NT2/D1 (cell line): ENCODE data around the gene ARL16.

Experiments
- DNase-seq: peaks from one replicate; pipeline ENCODE4 v3.0.0-alpha.2; 2011; ENCODE audit warnings: low read depth, low spot score
- H3K27me3 ChIP-seq: 2 replicates; pipeline ENCODE4 v1.6.0; 2011; ENCODE audit warnings: mild to moderate bottlenecking; ENCODE audit not compliant: insufficient read length, insufficient read depth
- H3K36me3 ChIP-seq: 2 replicates; pipeline ENCODE4 v1.6.1; 2011; ENCODE audit warnings: mild to moderate bottlenecking, low read length, mixed read lengths; ENCODE audit not compliant: insufficient read depth, insufficient read length
- H3K4me1 ChIP-seq: 2 replicates; pipeline ENCODE4 v1.5.1; 2011; ENCODE audit not compliant: insufficient read depth, insufficient read length
- H3K4me3 ChIP-seq: 2 replicates; pipeline ENCODE4 v1.5.1; 2011; ENCODE audit warnings: low read depth; ENCODE audit not compliant: insufficient read length
- H3K9ac ChIP-seq: 2 replicates; pipeline ENCODE4 v1.6.0; 2011; ENCODE audit warnings: low read depth; ENCODE audit not compliant: insufficient read length
- H3K9me3 ChIP-seq: 2 replicates; pipeline ENCODE4 v1.5.1; 2011; ENCODE audit warnings: mild to moderate bottlenecking, low read length; ENCODE audit not compliant: insufficient read depth
- SUZ12 ChIP-seq: IDR thresholded peaks from 2 replicates; pipeline ENCODE4 v1.6.1; 2011; ENCODE audit not compliant: insufficient read length, insufficient read depth; ENCODE audit errors: extremely low read depth
- YY1 ChIP-seq: IDR thresholded peaks from 2 replicates; pipeline ENCODE4 v1.6.1; 2011; ENCODE audit not compliant: insufficient read length, insufficient read depth
- ZNF274 ChIP-seq: IDR thresholded peaks from 2 replicates; pipeline ENCODE4 v1.6.1; 2011; ENCODE audit warnings: mild to moderate bottlenecking, low read depth, low read length

ARL16 gene

DNA sequence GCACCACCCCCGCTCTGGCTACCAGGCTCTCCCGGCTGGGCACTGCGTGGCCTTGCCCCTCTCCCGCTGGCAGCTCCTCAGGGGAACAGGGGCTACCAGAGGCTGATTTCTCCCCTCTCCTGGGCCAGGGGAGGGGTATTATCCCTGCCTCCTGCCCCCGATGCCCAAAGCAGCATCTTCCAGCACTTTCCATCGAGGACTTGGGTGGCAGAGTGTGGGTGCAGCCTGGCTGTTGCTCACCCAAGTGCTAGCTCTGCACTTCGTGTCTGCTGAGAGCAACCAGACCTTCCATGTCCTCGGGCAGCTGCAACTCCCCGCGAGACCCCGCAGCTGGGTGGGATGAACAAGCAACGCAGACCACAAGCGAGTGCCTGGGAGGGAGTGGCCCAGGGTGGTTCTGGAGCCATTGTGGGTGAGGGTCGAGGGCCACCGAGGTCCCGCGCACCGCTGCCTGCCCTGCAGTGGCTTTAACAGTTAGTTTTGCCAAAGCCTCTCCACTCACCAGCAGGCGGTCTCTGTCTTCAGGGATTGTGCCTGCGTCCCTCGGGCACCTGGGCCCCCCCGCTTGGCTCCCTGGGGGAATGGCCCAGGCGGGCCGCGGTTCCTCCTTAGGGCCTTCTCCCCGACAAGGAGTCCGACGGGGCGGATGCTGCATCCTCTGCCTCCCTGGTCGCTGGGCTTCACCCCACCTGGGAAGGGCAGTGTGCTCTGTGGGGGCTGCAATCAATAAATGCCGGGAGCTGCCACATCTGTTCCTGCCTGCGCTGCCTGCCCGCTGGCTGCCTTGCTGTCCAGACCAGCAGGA is 36.9 kb upstream of the ARL16 start:
- H3K4me3 ChIP-seq = no peak overlapping the region
- no peak overlapping the region for H3K9ac ChIP-seq
- peaks cover 27% of the 10 kb centered on the region for H3K36me3 ChIP-seq
- no peaks in the 10 kb centered on the region for H3K27me3 ChIP-seq
- no peaks in the 10 kb centered on the region for H3K9me3 ChIP-seq
- no peak for DNase-seq
- TF ChIP-seq YY1 (no peak), SUZ12 (no peak), ZNF274 (no peak)
- peaks cover 8% of the 10 kb centered on the region for H3K4me1 ChIP-seq

DNA sequence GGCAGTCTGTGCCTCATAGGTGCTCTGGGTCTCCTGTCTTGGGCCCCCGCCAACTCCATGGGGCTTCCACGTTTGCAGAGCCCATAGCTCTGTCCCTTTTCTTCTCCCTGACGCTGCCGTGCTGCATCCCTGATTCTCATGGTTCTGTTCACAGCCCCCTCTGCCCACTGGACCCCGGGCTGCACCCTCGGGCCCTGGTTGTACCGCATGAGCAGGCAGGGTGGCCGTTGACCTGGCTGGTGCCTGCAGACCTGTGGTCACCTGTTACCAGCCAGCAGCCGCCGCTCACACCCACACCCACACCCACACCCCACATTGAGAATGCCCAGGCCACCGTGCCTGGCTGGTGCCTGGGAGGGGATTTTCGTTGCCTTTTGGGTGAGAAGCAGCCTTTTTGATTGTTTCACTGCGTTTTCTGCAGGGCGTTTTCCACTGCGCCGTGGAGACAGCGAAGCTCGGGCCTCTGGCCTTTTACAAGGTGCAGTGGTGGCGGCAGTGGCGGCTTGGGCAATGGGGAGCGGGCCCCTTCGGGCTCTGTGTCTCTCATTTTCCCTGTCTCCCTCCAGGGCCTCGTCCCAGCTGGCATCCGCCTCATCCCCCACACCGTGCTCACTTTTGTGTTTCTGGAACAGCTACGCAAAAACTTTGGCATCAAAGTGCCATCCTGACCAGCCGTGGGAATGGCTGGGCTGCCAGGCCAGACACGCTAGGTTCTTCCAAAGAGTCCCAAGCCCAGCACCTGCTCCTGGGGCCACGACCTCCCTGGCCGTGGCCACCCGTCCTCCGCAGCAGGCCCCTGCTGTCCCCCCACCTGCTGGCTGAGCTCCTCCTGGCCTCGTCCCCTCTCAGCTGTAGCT is 36.0 kb upstream of the ARL16 start:
- no peak overlapping the region for H3K9ac ChIP-seq
- no peaks in the 10 kb centered on the region for H3K27me3 ChIP-seq
- no peak for DNase-seq
- peaks cover 9% of the 10 kb centered on the region for H3K4me1 ChIP-seq
- H3K9me3 ChIP-seq = no peaks in the 10 kb centered on the region
- TF ChIP-seq YY1 (no peak), SUZ12 (no peak), ZNF274 (no peak)
- no peak overlapping the region for H3K4me3 ChIP-seq
- peaks cover 33% of the 10 kb centered on the region for H3K36me3 ChIP-seq

DNA sequence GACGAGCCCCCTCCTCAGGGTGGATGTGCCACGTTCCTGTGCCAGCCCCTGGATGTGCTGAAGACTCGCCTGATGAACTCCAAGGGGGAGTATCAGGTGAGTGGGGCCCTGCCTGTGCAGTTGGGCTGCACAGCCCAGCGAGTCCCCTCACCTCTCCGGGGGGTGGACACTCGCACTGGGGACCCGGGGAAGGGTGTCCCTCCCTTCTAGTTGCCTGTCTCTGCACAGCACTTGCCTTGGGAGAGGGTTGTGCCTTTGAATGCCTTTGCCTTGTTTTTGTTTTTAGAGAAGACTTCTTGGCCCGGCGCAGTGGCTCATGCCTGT is 34.1 kb upstream of the ARL16 start:
- TF ChIP-seq YY1 (no peak), SUZ12 (no peak), ZNF274 (no peak)
- H3K36me3 ChIP-seq = peaks cover 39% of the 10 kb centered on the region
- H3K9me3 ChIP-seq = no peaks in the 10 kb centered on the region
- no peak overlapping the region for H3K4me3 ChIP-seq
- no peak overlapping the region for H3K9ac ChIP-seq
- H3K27me3 ChIP-seq = no peaks in the 10 kb centered on the region
- DNase-seq = no peak
- H3K4me1 ChIP-seq = peaks cover 21% of the 10 kb centered on the region

DNA sequence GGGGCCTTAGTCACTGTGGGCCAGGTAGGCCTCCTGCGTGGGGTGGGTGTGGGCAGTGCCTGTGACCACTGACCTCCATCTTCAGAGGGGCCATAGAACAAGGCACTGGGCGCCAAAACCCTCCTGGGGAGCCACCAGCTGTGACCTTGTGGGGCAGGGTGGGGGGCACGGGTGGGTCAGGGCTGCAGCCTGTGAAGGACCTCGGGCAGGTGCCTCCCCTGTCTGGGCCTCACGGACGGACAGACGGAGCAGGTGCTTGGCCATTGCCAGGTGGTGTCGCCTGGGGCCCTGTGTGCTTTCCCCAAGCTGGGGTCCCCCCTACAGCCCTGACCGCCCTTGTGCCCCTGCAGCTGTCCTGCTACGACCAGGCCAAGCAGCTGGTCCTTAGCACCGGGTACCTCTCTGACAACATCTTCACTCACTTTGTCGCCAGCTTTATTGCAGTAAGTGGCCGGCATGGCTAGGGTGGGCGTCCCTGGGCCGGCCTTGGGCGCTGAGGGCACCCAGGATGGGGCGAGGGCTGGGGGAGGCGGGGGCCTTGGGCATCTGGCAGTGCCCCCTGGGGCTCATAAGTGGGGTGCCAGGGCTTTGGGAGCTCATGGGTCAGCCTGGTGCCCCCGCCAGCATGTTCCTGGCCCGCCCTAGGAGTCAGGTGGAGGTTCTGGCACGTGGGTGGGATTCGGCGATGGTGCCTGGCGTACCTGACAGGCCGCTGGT is 33.6 kb upstream of the ARL16 start:
- Histone ChIP-seq H3K9me3 (no peaks in the 10 kb centered on the region), H3K27me3 (no peaks in the 10 kb centered on the region), H3K4me3 (no peak overlapping the region), H3K36me3 (peaks cover 39% of the 10 kb centered on the region), H3K9ac (no peak overlapping the region), H3K4me1 (peaks cover 17% of the 10 kb centered on the region)
- DNase-seq = no peak
- TF ChIP-seq YY1 = no peak
- no peak for TF ChIP-seq SUZ12
- no peak for TF ChIP-seq ZNF274

GRCh38 chr17:81716674-81716996 is 33.0 kb upstream of the ARL16 start:
- Histone ChIP-seq H3K4me1 (peaks cover 15% of the 10 kb centered on the region), H3K36me3 (peaks cover 39% of the 10 kb centered on the region), H3K9me3 (no peaks in the 10 kb centered on the region), H3K27me3 (no peaks in the 10 kb centered on the region), H3K9ac (no peak overlapping the region), H3K4me3 (no peak overlapping the region)
- DNase-seq = no peak
- TF ChIP-seq ZNF274 (no peak), YY1 (no peak), SUZ12 (no peak)

DNA sequence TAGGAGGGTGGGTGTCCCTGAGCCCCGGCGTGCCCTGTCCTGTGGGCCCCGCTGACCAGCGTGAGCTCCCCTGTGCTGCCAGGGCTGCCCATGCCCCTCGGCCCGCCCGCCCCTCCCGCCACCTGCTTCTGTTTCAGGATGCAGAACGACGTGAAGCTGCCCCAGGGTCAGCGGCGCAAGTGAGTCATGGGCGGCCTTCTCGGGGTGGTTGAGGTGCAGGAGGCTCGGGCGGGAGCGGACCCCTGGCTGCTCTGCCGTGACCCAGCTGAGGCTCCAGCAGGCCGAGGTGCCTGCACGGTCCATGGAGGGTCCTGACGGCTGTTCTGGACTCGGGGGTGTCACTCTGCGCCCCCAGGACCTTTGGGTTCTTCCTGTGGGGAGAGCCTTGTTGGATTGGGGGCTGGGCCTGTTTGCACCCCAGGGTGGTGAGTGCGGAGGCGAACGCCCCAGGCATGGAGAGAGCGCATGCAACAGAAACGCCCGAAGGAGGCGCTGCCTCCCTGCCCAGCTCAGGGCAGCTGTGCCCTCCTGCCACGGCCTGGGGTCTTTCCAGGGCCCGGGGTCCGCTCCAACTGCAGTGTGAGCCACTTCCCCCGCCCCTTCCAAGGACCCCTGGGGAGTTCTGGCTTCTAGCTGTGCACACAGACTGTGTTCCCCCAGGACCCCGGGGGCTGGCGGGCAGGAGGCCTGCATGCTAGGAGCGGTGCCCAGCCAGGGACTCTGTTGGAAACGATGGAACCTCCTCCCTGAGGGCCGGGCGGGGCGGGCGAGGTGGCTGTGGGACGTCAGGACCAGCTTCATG is 32.5 kb upstream of the ARL16 start:
- Histone ChIP-seq H3K4me1 (peaks cover 16% of the 10 kb centered on the region), H3K4me3 (no peak overlapping the region), H3K9ac (no peak overlapping the region), H3K36me3 (peaks cover 39% of the 10 kb centered on the region), H3K9me3 (no peaks in the 10 kb centered on the region), H3K27me3 (no peaks in the 10 kb centered on the region)
- DNase-seq = no peak
- TF ChIP-seq SUZ12 = no peak
- no peak for TF ChIP-seq YY1
- no peak for TF ChIP-seq ZNF274
